Progenitor cell of endocrine pancreas (in vitro differentiated cells): Measurements from ENCODE around the gene MERTK. TPM values are rescaled to one million over a fixed set of nuclear protein-coding genes. Genes with fewer than 3 reads are reported as not detected.
"Not testable (repeated sequence)": the region's sequence is repeated elsewhere in the genome, so short reads cannot be mapped to it uniquely, and the experiment has no call there.

ENCODE experiments used
- DNase-seq: peaks from one replicate; pipeline ENCODE4 v3.0.0; 2021; ENCODE audit warnings: low spot score; ENCODE audit not compliant: unreplicated experiment
- H3K27ac Mint-ChIP-seq: 2 replicates; pipeline ENCODE4 v1.8.0; 2021; ENCODE audit warnings: mild to moderate bottlenecking, moderate library complexity, mixed read lengths
- H3K27me3 Mint-ChIP-seq: 2 replicates; pipeline ENCODE4 v1.8.0; 2021; ENCODE audit warnings: mixed read lengths
- H3K36me3 Mint-ChIP-seq: 2 replicates; pipeline ENCODE4 v1.8.0; 2022; ENCODE audit warnings: mixed read lengths; ENCODE audit not compliant: insufficient read depth
- H3K4me1 Mint-ChIP-seq: 2 replicates; pipeline ENCODE4 v1.8.0; 2021; ENCODE audit warnings: low read depth, mixed read lengths
- H3K4me3 Mint-ChIP-seq: 2 replicates; pipeline ENCODE4 v1.8.0; 2021; ENCODE audit warnings: low read depth, mild to moderate bottlenecking, moderate library complexity, mixed read lengths
- H3K9me3 Mint-ChIP-seq: 2 replicates; pipeline ENCODE4 v1.8.0; 2021; ENCODE audit warnings: low read depth, mixed read lengths
- long read RNA-seq: library from polyadenylated mRNA; unstranded; transcript quantifications from one replicate; pipeline ENCODE4 v2.0.0, GENCODE V29; 2020
- total RNA-seq: library from RNA; stranded (reverse); gene quantifications from 2 replicates; pipeline ENCODE4 v1.2.1, GENCODE V29; 2021
- TF ChIP-seq, protein P1 (sequence below): fragments of 200-600 bp; sonication (generic); IDR thresholded peaks from one replicate; pipeline ENCODE4 v1.5.0; 2021; ENCODE audit warnings: antibody characterized with exemption, mild to moderate bottlenecking; ENCODE audit not compliant: unreplicated experiment

Gene MERTK
- total RNA-seq: 20.1 and 20.7 TPM in 2 replicates
- long read RNA-seq, transcript MERTK-201 (19 exons, 3,954 nt): major isoform, 25 of 50 reads
- long read RNA-seq, partial matches to known transcripts: 11 of 50 reads
- long read RNA-seq, other reads (novel, unspliced or antisense): 14 of 50 reads

DNA sequence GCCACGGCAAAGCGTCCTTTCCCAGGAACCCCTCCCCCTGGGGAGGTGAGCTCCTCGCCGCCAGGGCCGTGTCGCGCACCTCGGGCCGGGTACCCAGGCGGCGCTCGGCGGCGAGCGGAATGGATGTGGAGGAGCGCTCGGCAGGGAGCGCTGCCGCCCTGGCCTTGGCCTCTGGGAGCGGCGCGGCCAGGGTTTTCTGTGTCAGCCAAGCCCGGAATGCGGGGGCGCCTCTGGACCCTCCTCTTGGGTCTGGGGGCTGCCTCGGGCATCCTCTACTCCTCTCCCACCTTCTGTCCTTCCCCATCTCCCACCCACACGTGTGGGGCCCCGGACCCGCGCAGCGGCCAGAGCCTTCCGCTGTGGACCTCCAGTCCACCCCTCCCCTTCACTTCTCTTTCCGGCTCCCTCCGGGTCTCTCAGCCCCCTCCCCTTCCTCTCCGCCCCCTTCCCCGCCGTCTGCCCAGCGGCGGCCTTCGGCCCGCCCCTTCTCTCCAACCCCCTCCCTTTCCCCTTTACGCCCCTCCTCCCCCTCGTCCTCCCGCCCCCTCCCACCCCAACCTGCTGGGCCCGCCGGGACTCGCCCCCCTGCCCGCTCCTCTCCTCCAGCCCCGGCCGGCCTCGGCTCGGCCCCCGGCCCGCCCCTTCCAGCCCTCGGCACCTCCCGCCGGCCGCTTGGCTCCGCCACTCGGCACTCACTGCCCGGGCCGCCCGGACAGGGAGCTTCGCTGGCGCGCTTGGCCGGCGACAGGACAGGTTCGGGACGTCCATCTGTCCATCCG is at the start of gene MERTK:
Gene MERTK, plus strand, starts transcription at position 684 of the 779 bp plus-strand sequence. CDS start 129 bp downstream, outside the sequence.
- H3K4me3 Mint-ChIP-seq: peak within 1 kb of the TSS; percentile 88
- no peaks in the 10 kb centered on the region for H3K36me3 Mint-ChIP-seq
- no peaks in the 10 kb centered on the region for H3K27me3 Mint-ChIP-seq
- TF ChIP-seq, protein P1, sequence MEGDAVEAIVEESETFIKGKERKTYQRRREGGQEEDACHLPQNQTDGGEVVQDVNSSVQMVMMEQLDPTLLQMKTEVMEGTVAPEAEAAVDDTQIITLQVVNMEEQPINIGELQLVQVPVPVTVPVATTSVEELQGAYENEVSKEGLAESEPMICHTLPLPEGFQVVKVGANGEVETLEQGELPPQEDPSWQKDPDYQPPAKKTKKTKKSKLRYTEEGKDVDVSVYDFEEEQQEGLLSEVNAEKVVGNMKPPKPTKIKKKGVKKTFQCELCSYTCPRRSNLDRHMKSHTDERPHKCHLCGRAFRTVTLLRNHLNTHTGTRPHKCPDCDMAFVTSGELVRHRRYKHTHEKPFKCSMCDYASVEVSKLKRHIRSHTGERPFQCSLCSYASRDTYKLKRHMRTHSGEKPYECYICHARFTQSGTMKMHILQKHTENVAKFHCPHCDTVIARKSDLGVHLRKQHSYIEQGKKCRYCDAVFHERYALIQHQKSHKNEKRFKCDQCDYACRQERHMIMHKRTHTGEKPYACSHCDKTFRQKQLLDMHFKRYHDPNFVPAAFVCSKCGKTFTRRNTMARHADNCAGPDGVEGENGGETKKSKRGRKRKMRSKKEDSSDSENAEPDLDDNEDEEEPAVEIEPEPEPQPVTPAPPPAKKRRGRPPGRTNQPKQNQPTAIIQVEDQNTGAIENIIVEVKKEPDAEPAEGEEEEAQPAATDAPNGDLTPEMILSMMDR: peak; percentile 59
- H3K9me3 Mint-ChIP-seq: no peaks in the 10 kb centered on the region
- DNase-seq: peak; percentile 86
- peaks cover 20% of the 10 kb centered on the region for H3K4me1 Mint-ChIP-seq
- H3K27ac Mint-ChIP-seq: peak within 1 kb of the TSS; percentile 98

- not testable (repeated sequence) for H3K27me3 Mint-ChIP-seq, H3K4me1 Mint-ChIP-seq, H3K9me3 Mint-ChIP-seq, H3K36me3 Mint-ChIP-seq, H3K4me3 Mint-ChIP-seq, H3K27ac Mint-ChIP-seq
- DNase-seq: peak; percentile 27
- TF ChIP-seq, protein P1: peak; percentile 57
Measured at GRCh38 chr2:111850646-111851045, 47.8 kb upstream of the MERTK start.

GRCh38 chr2:111852544-111852943 is 45.9 kb upstream of the MERTK start:
- not testable (repeated sequence) for H3K27me3 Mint-ChIP-seq, DNase-seq, H3K27ac Mint-ChIP-seq, H3K4me1 Mint-ChIP-seq, H3K9me3 Mint-ChIP-seq, H3K4me3 Mint-ChIP-seq, H3K36me3 Mint-ChIP-seq

GRCh38 chr2:111860005-111860404 is 38.4 kb upstream of the MERTK start:
- DNase-seq, H3K4me1 Mint-ChIP-seq, H3K27me3 Mint-ChIP-seq, H3K4me3 Mint-ChIP-seq, H3K9me3 Mint-ChIP-seq, H3K27ac Mint-ChIP-seq: not testable (repeated sequence)
- peaks cover 15% of the 10 kb centered on the region for H3K36me3 Mint-ChIP-seq

DNA sequence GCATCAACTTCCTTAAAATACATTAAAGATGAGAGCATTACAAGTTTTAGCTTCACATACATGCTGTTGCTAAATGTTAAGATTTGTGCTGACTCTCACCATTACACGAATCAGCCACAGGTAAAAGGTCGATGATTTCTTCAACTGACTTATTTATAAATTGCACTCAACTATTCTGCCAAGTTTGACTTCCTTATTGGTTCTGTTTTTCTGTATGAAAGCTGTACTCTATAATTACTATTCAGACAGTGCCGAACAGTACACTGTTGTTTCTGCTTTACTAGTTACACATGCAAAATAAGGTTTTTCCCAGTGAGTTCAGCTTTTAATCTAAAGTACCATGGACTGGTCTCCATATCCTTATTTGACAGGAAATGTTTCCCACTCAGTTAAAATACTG is 33.3 kb upstream of the MERTK start:
- not testable (repeated sequence) for H3K4me1 Mint-ChIP-seq, DNase-seq, H3K27me3 Mint-ChIP-seq, H3K4me3 Mint-ChIP-seq, H3K9me3 Mint-ChIP-seq, H3K27ac Mint-ChIP-seq
- peaks cover 10% of the 10 kb centered on the region for H3K36me3 Mint-ChIP-seq

DNA sequence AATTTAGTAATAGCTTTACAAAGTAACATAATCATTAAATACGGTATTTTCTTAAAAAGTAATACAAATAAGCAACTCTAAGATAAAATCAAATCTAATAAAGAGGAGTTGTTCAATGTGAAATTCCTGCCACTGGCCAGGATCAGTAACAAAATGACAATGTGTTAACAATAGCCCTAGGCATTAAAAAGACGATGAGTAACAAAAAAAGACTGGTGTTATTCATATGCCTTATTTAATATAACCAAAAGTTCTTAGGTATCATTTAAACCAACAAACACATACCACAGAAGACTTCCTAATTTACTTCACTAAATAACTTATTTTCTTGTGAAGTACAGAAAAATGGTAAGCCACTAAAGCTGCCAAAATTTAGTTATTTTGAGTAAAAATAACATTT is 25.6 kb upstream of the MERTK start:
- H3K36me3 Mint-ChIP-seq, H3K27ac Mint-ChIP-seq, H3K27me3 Mint-ChIP-seq, H3K9me3 Mint-ChIP-seq, H3K4me3 Mint-ChIP-seq, H3K4me1 Mint-ChIP-seq, DNase-seq: not testable (repeated sequence)

- Mint-ChIP-seq H3K27ac (peak within 1 kb of the TSS; percentile 96), H3K27me3 (no peaks in the 10 kb centered on the region), H3K36me3 (no peaks in the 10 kb centered on the region), H3K4me3 (peak within 1 kb of the TSS; percentile 97), H3K4me1 (peaks cover 3% of the 10 kb centered on the region), H3K9me3 (no peaks in the 10 kb centered on the region)
- TF ChIP-seq, protein P1: peak; percentile 18
- peak; percentile 65 for DNase-seq
Measured at GRCh38 chr2:111883661-111884591, 14.5 kb upstream of the MERTK start, which contains the start of gene ANAPC1. Gene ANAPC1, minus strand, starts transcription at chr2:111884193. Its CDS starts 3,368 bp downstream, at chr2:111880825.
